ENCODE results near the gene ACKR3.

GRCh38 chr2:236579746-236580315, 10.2 kb downstream of the ACKR3 start:
- TF ChIP-seq CTCF (IDR thresholded peaks at IDR 0.05): no peak
- no peak for TF ChIP-seq POLR2A (IDR thresholded peaks at IDR 0.05)

All from testis (tissue), 2 donors.